NB4 (cell line): Measurements from ENCODE around the gene CCDC51.

Source experiments
- DNase-seq: peaks from one replicate; pipeline ENCODE4 v3.0.0; 2010; ENCODE audit warnings: low read depth
- H3K4me3 ChIP-seq: one replicate; pipeline ENCODE4 v1.5.1; 2011; ENCODE audit warnings: mild to moderate bottlenecking, low read depth, low read length, moderate library complexity
- CTCF ChIP-seq: IDR thresholded peaks from one replicate; pipeline ENCODE4 v1.5.1; 2012; ENCODE audit warnings: low read depth, low read length
- MAX ChIP-seq: IDR thresholded peaks from 2 replicates; pipeline ENCODE4 v1.6.1; 2011; ENCODE audit warnings: low read depth, low read length
- MYC ChIP-seq: IDR thresholded peaks from 2 replicates; pipeline ENCODE4 v1.6.1; 2011; ENCODE audit warnings: low read depth, low read length
- POLR2A ChIP-seq: IDR thresholded peaks from 2 replicates; pipeline ENCODE4 v1.6.1; 2011; ENCODE audit warnings: mild to moderate bottlenecking; ENCODE audit not compliant: insufficient read length; ENCODE audit errors: extremely low read depth

Gene CCDC51

GRCh38 chr3:48470286-48470685 is 30.4 kb upstream of the CCDC51 start:
- TF ChIP-seq MAX: no peak
- TF ChIP-seq CTCF: no peak
- TF ChIP-seq POLR2A: no peak
- TF ChIP-seq MYC: no peak

GRCh38 chr3:48469046-48469915 is 29.4 kb upstream of the CCDC51 start:
- DNase-seq: no peak
- TF ChIP-seq MYC: no peak
- TF ChIP-seq MAX: no peak
- no peak for TF ChIP-seq POLR2A
- TF ChIP-seq CTCF: no peak
- no peak overlapping the region for H3K4me3 ChIP-seq

More at GRCh38 chr3:48470286-48470685, 30.4 kb upstream of the CCDC51 start:
- H3K4me3 ChIP-seq: no peak overlapping the region
- DNase-seq: no peak

- H3K4me3 ChIP-seq: no peak overlapping the region
- no peak for DNase-seq
- TF ChIP-seq CTCF (no peak), MYC (no peak), POLR2A (no peak), MAX (no peak)
Measured at GRCh38 chr3:48468329-48468731, 28.4 kb upstream of the CCDC51 start.

- H3K4me3 ChIP-seq: peak overlapping the region; percentile 69
- no peak for DNase-seq
- TF ChIP-seq MAX (no peak), MYC (no peak), CTCF (no peak)
Measured at GRCh38 chr3:48467473-48468267, 27.8 kb upstream of the CCDC51 start.

- DNase-seq: no peak
- H3K4me3 ChIP-seq: peak overlapping the region; percentile 69
- TF ChIP-seq MAX: no peak
- no peak for TF ChIP-seq POLR2A
- no peak for TF ChIP-seq CTCF
- no peak for TF ChIP-seq MYC
Measured at GRCh38 chr3:48467110-48467454, 27.2 kb upstream of the CCDC51 start.
